ENCODE data around the gene PPP2R2C.

PPP2R2C gene

GRCh38 chr4:6364581-6364980 is 107.8 kb downstream of the PPP2R2C start:
- no peak overlapping the region for H3K9ac ChIP-seq
- no peaks in the 10 kb centered on the region for H3K36me3 ChIP-seq (ENCODE audit: control insufficient read depth, insufficient read depth, low read length)
- no peak overlapping the region for H3K4me2 ChIP-seq (ENCODE audit: low read length)
- H3K27ac ChIP-seq = no peak overlapping the region
- H2AFZ ChIP-seq = no peak overlapping the region
- H3K4me3 ChIP-seq (ENCODE audit: low read depth, low read length) = no peak overlapping the region
- no peaks in the 10 kb centered on the region for H3K4me1 ChIP-seq
- H3K79me2 ChIP-seq = no peaks in the 10 kb centered on the region
- TF ChIP-seq, protein P1, sequence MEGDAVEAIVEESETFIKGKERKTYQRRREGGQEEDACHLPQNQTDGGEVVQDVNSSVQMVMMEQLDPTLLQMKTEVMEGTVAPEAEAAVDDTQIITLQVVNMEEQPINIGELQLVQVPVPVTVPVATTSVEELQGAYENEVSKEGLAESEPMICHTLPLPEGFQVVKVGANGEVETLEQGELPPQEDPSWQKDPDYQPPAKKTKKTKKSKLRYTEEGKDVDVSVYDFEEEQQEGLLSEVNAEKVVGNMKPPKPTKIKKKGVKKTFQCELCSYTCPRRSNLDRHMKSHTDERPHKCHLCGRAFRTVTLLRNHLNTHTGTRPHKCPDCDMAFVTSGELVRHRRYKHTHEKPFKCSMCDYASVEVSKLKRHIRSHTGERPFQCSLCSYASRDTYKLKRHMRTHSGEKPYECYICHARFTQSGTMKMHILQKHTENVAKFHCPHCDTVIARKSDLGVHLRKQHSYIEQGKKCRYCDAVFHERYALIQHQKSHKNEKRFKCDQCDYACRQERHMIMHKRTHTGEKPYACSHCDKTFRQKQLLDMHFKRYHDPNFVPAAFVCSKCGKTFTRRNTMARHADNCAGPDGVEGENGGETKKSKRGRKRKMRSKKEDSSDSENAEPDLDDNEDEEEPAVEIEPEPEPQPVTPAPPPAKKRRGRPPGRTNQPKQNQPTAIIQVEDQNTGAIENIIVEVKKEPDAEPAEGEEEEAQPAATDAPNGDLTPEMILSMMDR (IDR thresholded peaks at IDR 0.05) = no peak
- no peaks in the 10 kb centered on the region for H3K27me3 ChIP-seq (ENCODE audit: control insufficient read depth, insufficient read depth, low read length)
- H3K9me3 ChIP-seq (ENCODE audit: control insufficient read depth, low read length) = no peaks in the 10 kb centered on the region

DNA sequence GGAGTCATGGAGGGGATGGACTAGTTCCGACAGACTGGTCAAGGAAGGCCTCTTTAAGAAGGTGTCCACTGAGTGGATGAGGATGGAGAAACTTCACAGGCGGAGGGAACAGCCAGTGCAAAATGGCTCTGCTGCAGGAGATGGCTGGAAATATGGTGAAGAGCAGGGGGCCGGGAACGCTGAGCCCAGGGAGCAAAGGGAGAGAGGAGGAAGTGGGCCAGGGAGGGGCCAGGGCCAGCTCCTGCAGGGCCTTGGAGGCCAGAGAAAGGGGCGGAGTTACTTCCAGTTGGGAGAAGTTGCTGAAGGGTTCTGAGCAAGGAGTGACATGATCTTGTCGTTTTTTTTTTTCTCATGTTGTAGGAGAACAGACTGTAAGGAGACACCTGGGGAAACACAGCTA is 108.3 kb downstream of the PPP2R2C start:
- Histone ChIP-seq H3K4me1 (no peaks in the 10 kb centered on the region), H3K9ac (no peak overlapping the region), H3K4me3 (ENCODE audit: low read depth, low read length) (no peak overlapping the region), H3K36me3 (ENCODE audit: control insufficient read depth, insufficient read depth, low read length) (no peaks in the 10 kb centered on the region), H3K79me2 (no peaks in the 10 kb centered on the region), H3K27ac (no peak overlapping the region), H3K4me2 (ENCODE audit: low read length) (no peak overlapping the region), H2AFZ (no peak overlapping the region), H3K9me3 (ENCODE audit: control insufficient read depth, low read length) (no peaks in the 10 kb centered on the region), H3K27me3 (ENCODE audit: control insufficient read depth, insufficient read depth, low read length) (no peaks in the 10 kb centered on the region)
- TF ChIP-seq, protein P1 (IDR thresholded peaks at IDR 0.05) = no peak

DNA sequence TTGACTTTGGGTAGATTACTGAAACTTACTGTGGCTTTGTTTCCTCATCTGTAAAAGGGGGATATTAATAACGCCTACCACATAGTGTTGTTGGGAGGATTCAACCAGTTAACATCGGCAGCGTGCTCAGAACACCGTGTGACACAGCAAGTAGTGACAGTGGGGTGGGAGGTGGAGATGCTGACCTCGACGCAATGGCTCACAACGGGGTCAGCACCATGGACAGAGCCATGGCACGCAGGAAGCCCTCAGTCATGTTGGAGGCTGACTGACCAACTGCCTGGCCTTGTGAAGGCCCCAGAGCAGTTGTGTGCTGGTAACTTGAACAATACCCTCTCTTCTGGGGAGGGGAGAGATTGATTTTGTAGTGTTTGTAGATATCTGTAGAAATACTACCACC is 109.5 kb downstream of the PPP2R2C start:
- Histone ChIP-seq H3K36me3 (ENCODE audit: control insufficient read depth, insufficient read depth, low read length) (no peaks in the 10 kb centered on the region), H2AFZ (no peak overlapping the region), H3K4me3 (ENCODE audit: low read depth, low read length) (no peak overlapping the region), H3K79me2 (no peaks in the 10 kb centered on the region), H3K27me3 (ENCODE audit: control insufficient read depth, insufficient read depth, low read length) (no peaks in the 10 kb centered on the region), H3K27ac (no peak overlapping the region), H3K9me3 (ENCODE audit: control insufficient read depth, low read length) (no peaks in the 10 kb centered on the region), H3K4me2 (ENCODE audit: low read length) (no peak overlapping the region), H3K9ac (no peak overlapping the region), H3K4me1 (no peaks in the 10 kb centered on the region)
- TF ChIP-seq, protein P1 (IDR thresholded peaks at IDR 0.05) = no peak

GRCh38 chr4:6362243-6362885 is 110.0 kb downstream of the PPP2R2C start:
- Histone ChIP-seq H3K79me2 (no peaks in the 10 kb centered on the region), H3K27ac (no peak overlapping the region), H3K4me3 (ENCODE audit: low read depth, low read length) (no peak overlapping the region), H3K9ac (no peak overlapping the region), H2AFZ (no peak overlapping the region), H3K9me3 (ENCODE audit: control insufficient read depth, low read length) (no peaks in the 10 kb centered on the region), H3K36me3 (ENCODE audit: control insufficient read depth, insufficient read depth, low read length) (no peaks in the 10 kb centered on the region), H3K27me3 (ENCODE audit: control insufficient read depth, insufficient read depth, low read length) (no peaks in the 10 kb centered on the region), H3K4me1 (no peaks in the 10 kb centered on the region), H3K4me2 (ENCODE audit: low read length) (no peak overlapping the region)
- TF ChIP-seq, protein P1 (IDR thresholded peaks at IDR 0.05) = no peak

Measured in parathyroid adenoma (tissue), 2 donors.